Panc1 (cell line): ENCODE data around the gene EPHA10. TPM values are rescaled to one million over a fixed set of nuclear protein-coding genes. Genes with fewer than 3 reads are reported as not detected.

Source experiments
- ATAC-seq: fragments of 200-7000 bp; cut with Tn5 transposase; 2 replicates; pipeline ENCODE4 v1.9.1; 2020; ENCODE audit warnings: mild to moderate bottlenecking, moderate library complexity
- BruUV-seq: library from RNA; stranded (reverse); fragments of 400-500 nt; replicated peaks from 2 replicates; lab custom pipeline; 2021; lab: Mats Ljungman, UMichigan
- CTCF ChIA-PET: fragments of 300-600 bp; sonication (Branson Sonifier 250); formaldehyde crosslinking; loops from one replicate; lab custom pipeline; 2022; ENCODE audit warnings: antibody characterized with exemption; lab: Charles Lee
- POLR2A ChIA-PET: fragments of 300-600 bp; sonication (Branson Sonifier 250); formaldehyde crosslinking; loops from one replicate; lab custom pipeline; 2022; ENCODE audit warnings: antibody characterized with exemption; lab: Charles Lee
- DNase-seq: peaks from one replicate; pipeline ENCODE4 v3.0.0-alpha.2; 2010; ENCODE audit warnings: low read depth, low spot score
- H3K27ac ChIP-seq: 2 replicates; pipeline ENCODE4 v1.5.1; 2011; ENCODE audit warnings: mild to moderate bottlenecking, low read length, inconsistent platforms
- H3K27me3 ChIP-seq: fragments of 200-500 bp; sonication (Bioruptor generic); 2 replicates; pipeline ENCODE4 v1.6.0; 2014; ENCODE audit warnings: low read length, inconsistent platforms; ENCODE audit not compliant: control insufficient read depth, insufficient read depth
- H3K36me3 ChIP-seq: fragments of 200-500 bp; sonication (Bioruptor generic); 2 replicates; pipeline ENCODE4 v1.5.1; 2014; ENCODE audit warnings: inconsistent platforms, mild to moderate bottlenecking, low read length, moderate library complexity; ENCODE audit not compliant: control insufficient read depth, insufficient read depth
- H3K4me1 ChIP-seq: 2 replicates; pipeline ENCODE4 v1.5.1; 2011; ENCODE audit warnings: inconsistent platforms, mild to moderate bottlenecking, low read length, moderate library complexity; ENCODE audit not compliant: control insufficient read depth, insufficient read depth
- H3K4me3 ChIP-seq, 2 experiments: 2 replicates each; pipeline ENCODE4 v1.5.1; 2011 to 2012; ENCODE audit warnings: low read depth in 2 of 2, low read length in 2 of 2, mild to moderate bottlenecking in 2 of 2, inconsistent platforms in 1 of 2, moderate library complexity in 1 of 2
- H3K9me3 ChIP-seq: fragments of 200-500 bp; sonication (Bioruptor generic); 2 replicates; pipeline ENCODE4 v1.5.1; 2014; ENCODE audit warnings: low read depth, mild to moderate bottlenecking, inconsistent platforms, low read length, moderate library complexity; ENCODE audit not compliant: control insufficient read depth, insufficient read depth
- CTCF ChIP-seq: fragments of 450-650 bp; IDR thresholded peaks from 2 replicates; pipeline ENCODE4 v1.5.1; 2017; ENCODE audit warnings: mild to moderate bottlenecking
- POLR2AphosphoS5 ChIP-seq: IDR thresholded peaks from 2 replicates; pipeline ENCODE4 v1.6.1; 2012; ENCODE audit warnings: mild to moderate bottlenecking, low read depth, low read length, moderate library complexity
- SIN3A ChIP-seq: IDR thresholded peaks from 2 replicates; pipeline ENCODE4 v1.6.1; 2012; ENCODE audit warnings: low read depth, mild to moderate bottlenecking, low read length, moderate library complexity, borderline replicate concordance; ENCODE audit not compliant: insufficient read depth
- TCF7L2 ChIP-seq: IDR thresholded peaks from 2 replicates; pipeline ENCODE4 v1.6.1; 2011; ENCODE audit warnings: mild to moderate bottlenecking, low read depth, low read length, inconsistent platforms
- in situ Hi-C: cut with HindIII; loops from 2 replicates; pipeline ENCODE4 v1.10.0; 2016; ENCODE audit warnings: low sequenced_read_pairs, low pct_unique_long_range_greater_than_20kb
- intact Hi-C: fragments of 100-400 bp; cut with micrococcal nuclease; formaldehyde crosslinking; loops from one replicate; pipeline ENCODE4 v1.10.0; 2022; ENCODE audit not compliant: unreplicated experiment
- total RNA-seq: library from RNA; stranded (reverse); gene quantifications from one replicate; pipeline ENCODE4 v1.2.1, GENCODE V29; 2021; ENCODE audit not compliant: unreplicated experiment
- TF ChIP-seq, protein P1 (sequence below), 2 experiments: IDR thresholded peaks; 2 replicates each; pipeline ENCODE4 v1.6.1; 2011 to 2012; ENCODE audit warnings: low read depth in 2 of 2, control low read depth in 1 of 2, low read length in 1 of 2, mild to moderate bottlenecking in 1 of 2, moderate library complexity in 1 of 2; ENCODE audit not compliant: insufficient read depth in 1 of 2

EPHA10 gene
- total RNA-seq, 1 experiment from 2014 or later, result 2.8 TPM

DNA sequence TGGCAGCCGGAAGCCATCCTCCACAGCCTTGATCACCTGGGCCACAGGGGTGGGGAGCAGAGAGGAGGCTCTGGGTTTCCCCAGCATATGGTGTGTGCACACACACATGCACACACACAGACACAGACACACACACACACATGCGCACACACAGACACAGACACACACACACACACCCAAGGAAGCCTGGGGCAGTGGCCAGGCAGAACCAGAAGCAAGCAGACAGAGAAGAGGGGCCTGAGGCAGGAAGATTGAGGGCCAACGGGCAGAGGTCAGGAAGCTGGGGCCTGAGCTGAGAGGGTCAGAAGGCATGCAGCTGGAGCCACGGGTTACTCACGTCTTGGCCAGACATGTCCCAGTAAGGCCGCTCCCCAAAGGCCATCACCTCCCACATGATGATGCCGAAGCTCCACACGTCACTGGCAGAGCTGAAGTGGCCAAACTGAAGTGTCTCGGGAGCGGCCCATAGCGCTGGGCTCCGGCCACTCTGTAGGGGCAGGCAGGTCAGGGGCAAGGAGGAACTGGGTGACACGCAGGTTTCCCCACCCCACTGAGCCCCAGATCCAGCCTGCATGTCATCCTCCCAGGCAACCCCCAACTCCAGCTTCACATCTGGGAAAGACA lies 45.2 kb downstream of the EPHA10 start:
- POLR2A ChIA-PET, result interaction anchor here (0.7 kb wide), 1 partner anchor 39 kb away, joined by 3 read pairs; no protein-coding TSS in a partner anchor
- H3K27ac ChIP-seq, result no peak overlapping the region
- TF ChIP-seq TCF7L2 (no peak), SIN3A (no peak), CTCF (no peak), POLR2AphosphoS5 (no peak)
- TF ChIP-seq, protein P1, sequence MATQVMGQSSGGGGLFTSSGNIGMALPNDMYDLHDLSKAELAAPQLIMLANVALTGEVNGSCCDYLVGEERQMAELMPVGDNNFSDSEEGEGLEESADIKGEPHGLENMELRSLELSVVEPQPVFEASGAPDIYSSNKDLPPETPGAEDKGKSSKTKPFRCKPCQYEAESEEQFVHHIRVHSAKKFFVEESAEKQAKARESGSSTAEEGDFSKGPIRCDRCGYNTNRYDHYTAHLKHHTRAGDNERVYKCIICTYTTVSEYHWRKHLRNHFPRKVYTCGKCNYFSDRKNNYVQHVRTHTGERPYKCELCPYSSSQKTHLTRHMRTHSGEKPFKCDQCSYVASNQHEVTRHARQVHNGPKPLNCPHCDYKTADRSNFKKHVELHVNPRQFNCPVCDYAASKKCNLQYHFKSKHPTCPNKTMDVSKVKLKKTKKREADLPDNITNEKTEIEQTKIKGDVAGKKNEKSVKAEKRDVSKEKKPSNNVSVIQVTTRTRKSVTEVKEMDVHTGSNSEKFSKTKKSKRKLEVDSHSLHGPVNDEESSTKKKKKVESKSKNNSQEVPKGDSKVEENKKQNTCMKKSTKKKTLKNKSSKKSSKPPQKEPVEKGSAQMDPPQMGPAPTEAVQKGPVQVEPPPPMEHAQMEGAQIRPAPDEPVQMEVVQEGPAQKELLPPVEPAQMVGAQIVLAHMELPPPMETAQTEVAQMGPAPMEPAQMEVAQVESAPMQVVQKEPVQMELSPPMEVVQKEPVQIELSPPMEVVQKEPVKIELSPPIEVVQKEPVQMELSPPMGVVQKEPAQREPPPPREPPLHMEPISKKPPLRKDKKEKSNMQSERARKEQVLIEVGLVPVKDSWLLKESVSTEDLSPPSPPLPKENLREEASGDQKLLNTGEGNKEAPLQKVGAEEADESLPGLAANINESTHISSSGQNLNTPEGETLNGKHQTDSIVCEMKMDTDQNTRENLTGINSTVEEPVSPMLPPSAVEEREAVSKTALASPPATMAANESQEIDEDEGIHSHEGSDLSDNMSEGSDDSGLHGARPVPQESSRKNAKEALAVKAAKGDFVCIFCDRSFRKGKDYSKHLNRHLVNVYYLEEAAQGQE (IDR thresholded peaks at IDR 0.05; ENCODE audit: insufficient read depth in 1 of 2, low read depth in 2 of 2, low read length in 1 of 2), result no peak
- no peak overlapping the region for H3K4me3 ChIP-seq
- no peaks in the 10 kb centered on the region for H3K36me3 ChIP-seq
- H3K27me3 ChIP-seq, result no peaks in the 10 kb centered on the region
- CTCF ChIA-PET, result no interaction called here
- intact Hi-C loops, result no loop called here
- in situ Hi-C loops, result no loop called here
- no TSS peak for BruUV-seq
- ATAC-seq (no peak; the same call in 1 of the 2 replicates), DNase-seq (no peak)
- H3K4me1 ChIP-seq, result no peaks in the 10 kb centered on the region
- H3K9me3 ChIP-seq, result no peaks in the 10 kb centered on the region

DNA sequence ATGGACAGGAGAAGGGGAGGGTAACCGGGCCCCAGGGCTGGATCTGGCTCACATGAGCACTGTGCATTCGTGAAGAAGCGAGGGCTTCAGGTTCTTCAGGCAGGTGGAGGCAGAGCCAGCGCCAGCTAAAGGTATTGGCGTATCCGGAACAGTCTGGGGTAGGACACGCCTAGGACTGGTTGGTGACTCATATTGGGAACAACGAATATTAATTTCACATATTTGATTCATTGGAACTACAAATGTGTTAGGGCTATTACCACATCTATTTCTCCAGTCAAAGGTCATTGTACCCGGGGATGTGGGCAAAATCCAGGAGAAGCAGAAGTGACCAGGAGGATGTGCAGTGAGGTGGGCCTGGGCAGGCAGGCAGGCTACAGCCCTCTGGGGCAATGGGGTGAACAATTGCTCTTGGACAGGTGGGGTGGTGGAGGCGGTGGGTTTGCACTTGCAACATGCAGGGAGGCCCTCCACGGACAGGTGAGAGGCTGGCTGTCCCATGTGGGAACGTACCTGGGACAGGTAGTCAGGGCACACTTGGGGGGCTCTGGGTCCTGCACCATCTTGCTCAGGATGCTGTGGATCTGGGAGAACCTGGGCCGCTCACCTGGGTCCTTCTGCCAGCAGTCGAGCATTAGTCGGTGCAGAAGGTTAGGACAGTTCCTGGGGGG lies 45.9 kb downstream of the EPHA10 start:
- no TSS peak for BruUV-seq

More for the DNA sequence above, 45.9 kb downstream of the EPHA10 start:
- H3K4me3 ChIP-seq, result no peak overlapping the region
- ATAC-seq, result no peak
- TF ChIP-seq, protein P1 (IDR thresholded peaks at IDR 0.05; ENCODE audit: insufficient read depth in 1 of 2, low read depth in 2 of 2, low read length in 1 of 2), result no peak
- TF ChIP-seq POLR2AphosphoS5 (no peak), SIN3A (no peak), CTCF (no peak), TCF7L2 (no peak)
- POLR2A ChIA-PET, result no interaction called here
- no peak for DNase-seq
- H3K27ac ChIP-seq, result no peak overlapping the region
- H3K36me3 ChIP-seq, result no peaks in the 10 kb centered on the region
- in situ Hi-C loops, result no loop called here
- CTCF ChIA-PET, result no interaction called here
- no peaks in the 10 kb centered on the region for H3K4me1 ChIP-seq
- no peaks in the 10 kb centered on the region for H3K27me3 ChIP-seq
- intact Hi-C loops, result no loop called here
- H3K9me3 ChIP-seq, result no peaks in the 10 kb centered on the region
